Omental fat pad (tissue), 4 donors: Measurements from ENCODE around the gene TFR2. TPM values are rescaled to one million over a fixed set of nuclear protein-coding genes. Genes with fewer than 3 reads are reported as not detected.

ENCODE experiments used
- ATAC-seq: fragments of 150-250 bp; one replicate; pipeline ENCODE4 v1.9.1; 2016; ENCODE audit warnings: mild to moderate bottlenecking, moderate library complexity; ENCODE audit not compliant: low FRiP score
- DNase-seq: peaks from one replicate; pipeline ENCODE4 v3.0.0-alpha.2; 2019; ENCODE audit warnings: low spot score
- total RNA-seq, 4 donors: library from RNA; depleted of rRNA; stranded (reverse); fragments of >200 nt; gene quantifications; one replicate each; pipeline ENCODE4 v1.1.0, GENCODE V29; 2016
- TF ChIP-seq, protein P1 (sequence below), 3 donors: fragments of 450-650 bp; IDR thresholded peaks; one replicate each; pipeline ENCODE4 v1.5.1; 2016 to 2017; ENCODE audit warnings: antibody characterized with exemption in 3 of 3, mild to moderate bottlenecking in 3 of 3, moderate library complexity in 2 of 3

Gene TFR2
- total RNA-seq, 4 donors from 2014 or later: 0.60 TPM; not detected in 3

DNA sequence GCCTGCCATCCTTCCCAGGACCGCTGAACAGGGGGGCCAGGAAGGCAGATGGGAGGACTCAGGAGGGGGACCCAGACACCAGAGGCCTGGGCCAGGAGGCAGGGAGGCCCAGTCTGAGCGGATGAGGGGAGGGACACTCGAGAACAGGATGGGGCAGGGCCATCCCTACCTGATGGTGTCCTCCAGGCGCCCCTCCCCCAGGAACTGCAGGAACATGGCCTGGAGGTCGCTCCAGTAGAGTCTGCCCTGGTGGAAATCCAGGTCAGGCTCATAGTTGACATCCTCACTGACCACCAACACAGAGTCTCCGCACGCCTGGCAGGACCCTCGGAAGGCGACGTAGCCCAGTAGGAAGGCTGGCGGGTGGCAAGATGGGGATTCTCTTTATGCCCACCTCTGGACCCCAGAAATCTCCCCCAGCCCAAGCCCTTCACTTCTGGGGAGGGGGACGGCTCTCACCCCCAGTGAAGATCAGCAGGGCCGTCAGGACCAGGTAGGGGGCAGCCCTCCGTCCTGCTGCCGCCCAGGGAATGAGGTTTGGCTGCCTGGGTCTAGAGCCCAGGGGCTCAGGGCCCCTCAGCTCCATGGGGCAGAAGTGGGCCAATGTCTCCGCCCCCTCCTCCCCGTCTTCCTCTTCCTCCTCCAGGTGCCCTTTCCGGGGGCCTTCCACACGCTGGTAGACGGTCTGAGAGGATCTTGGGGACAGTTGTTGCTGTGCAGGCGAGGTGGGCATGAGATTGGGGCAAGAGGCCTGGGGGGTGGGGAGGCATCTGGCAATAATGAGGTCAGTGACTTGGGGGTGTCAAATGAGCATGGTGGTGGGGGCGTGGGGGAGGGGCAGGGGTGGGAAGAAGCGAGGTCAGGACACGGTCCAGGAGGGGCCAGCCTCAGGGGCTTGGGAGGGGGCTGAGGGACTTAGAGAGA, 573 bp downstream of the TFR2 start:
- TF ChIP-seq, protein P1, sequence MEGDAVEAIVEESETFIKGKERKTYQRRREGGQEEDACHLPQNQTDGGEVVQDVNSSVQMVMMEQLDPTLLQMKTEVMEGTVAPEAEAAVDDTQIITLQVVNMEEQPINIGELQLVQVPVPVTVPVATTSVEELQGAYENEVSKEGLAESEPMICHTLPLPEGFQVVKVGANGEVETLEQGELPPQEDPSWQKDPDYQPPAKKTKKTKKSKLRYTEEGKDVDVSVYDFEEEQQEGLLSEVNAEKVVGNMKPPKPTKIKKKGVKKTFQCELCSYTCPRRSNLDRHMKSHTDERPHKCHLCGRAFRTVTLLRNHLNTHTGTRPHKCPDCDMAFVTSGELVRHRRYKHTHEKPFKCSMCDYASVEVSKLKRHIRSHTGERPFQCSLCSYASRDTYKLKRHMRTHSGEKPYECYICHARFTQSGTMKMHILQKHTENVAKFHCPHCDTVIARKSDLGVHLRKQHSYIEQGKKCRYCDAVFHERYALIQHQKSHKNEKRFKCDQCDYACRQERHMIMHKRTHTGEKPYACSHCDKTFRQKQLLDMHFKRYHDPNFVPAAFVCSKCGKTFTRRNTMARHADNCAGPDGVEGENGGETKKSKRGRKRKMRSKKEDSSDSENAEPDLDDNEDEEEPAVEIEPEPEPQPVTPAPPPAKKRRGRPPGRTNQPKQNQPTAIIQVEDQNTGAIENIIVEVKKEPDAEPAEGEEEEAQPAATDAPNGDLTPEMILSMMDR (IDR thresholded peaks at IDR 0.05): no peak
- ATAC-seq (no peak), DNase-seq (no peak)

DNA sequence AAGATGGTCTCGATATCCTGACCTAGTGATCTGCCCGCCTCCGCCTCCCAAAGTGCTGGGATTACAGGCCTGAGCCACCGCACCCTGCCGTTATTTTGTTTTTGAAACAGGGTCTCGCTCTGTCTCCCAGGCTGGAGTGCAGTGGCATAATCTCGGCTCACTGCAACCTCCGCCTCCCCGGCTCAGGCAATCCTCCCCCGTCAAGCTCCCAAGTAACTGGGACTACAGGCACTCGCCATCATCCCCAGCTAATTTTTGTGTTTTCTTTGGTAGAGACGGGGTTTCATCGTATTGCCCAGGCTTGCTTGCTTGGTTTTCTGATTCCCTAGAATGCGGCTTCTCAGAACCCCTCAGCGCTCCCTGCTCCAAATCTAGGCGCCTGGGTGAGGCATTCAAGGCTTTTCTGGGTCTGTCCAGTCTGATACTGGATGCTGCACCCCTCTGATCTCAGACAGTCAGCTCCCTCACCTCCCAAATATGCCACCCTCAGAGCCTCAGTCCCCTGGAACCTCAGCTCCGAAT, 1.3 kb downstream of the TFR2 start:
- no peak for ATAC-seq

GRCh38 chr7:100632951-100633717, 8.2 kb downstream of the TFR2 start:
- TF ChIP-seq, protein P1 (IDR thresholded peaks at IDR 0.05): no peak
- DNase-seq (no peak), ATAC-seq (peak; percentile 52)

More for the DNA sequence above, 1.3 kb downstream of the TFR2 start:
- TF ChIP-seq, protein P1 (IDR thresholded peaks at IDR 0.05): no peak
- no peak for DNase-seq

DNA sequence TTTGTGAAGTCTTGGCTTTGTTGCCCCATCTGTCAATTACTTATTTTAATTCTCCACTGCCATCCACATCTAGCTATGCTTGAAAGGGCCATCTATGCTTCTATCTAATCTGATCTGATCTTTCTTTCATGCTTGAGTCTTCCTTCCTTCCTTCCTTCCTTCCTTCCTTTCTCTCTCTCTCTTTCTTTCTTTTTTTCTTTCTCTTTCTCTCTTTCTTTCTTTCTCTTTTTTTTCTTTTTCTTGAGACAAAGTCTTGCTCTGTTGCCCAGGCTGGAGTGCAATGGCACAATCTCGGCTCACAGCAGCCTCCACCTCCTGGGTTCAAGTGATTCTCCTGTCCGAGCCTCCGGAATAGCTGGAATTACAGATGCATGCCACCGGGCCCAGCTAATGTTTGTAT, 11.3 kb downstream of the TFR2 start:
- no peak for DNase-seq
- ATAC-seq: no peak
- TF ChIP-seq, protein P1 (IDR thresholded peaks at IDR 0.05): no peak

DNA sequence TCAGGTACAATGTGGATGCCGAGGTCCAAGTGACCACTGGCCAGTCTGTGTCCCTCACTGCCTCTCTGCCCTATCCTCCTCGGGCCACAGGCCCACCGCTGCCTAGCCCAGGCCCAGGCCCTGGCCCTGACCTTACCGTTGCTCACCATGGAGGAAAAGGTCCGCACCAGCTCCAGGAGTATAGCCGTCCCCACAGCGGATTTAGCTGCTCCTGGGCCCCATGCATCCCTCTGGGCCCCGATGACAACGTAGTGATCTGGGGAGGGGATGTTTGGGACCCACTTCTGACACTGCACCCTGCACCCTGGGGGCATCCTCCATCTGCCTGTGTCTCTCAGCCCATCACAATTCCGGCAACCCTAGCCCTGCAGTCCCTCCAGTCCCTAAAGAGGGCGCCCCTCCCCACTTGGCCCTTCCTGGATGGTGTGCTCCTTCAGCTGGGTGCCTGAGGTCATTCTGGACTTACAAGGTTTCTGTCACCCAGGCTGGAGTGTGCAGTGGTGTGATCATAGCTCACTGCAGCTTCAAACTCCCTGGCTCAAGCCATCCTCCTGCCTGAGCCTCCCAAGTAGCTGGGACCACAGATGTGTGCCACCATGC, 12.1 kb downstream of the TFR2 start:
- DNase-seq: no peak
- no peak for ATAC-seq

GRCh38 chr7:100627238-100627549, 14.2 kb downstream of the TFR2 start:
- DNase-seq (no peak), ATAC-seq (no peak)
- TF ChIP-seq, protein P1 (IDR thresholded peaks at IDR 0.05): no peak

More for the DNA sequence above, 12.1 kb downstream of the TFR2 start:
- TF ChIP-seq, protein P1 (IDR thresholded peaks at IDR 0.05): no peak
